Measurements from ENCODE around the gene ADNP2.

GRCh38 chr18:80188643-80189530 is 79.8 kb downstream of the ADNP2 start:
- no peak for TF ChIP-seq POLR2A (IDR thresholded peaks at IDR 0.05; ENCODE audit: extremely low read depth, insufficient read length)
- TF ChIP-seq CTCF (IDR thresholded peaks at IDR 0.05; ENCODE audit: low read depth, low read length), result no peak
- no peak for TF ChIP-seq MYC (IDR thresholded peaks at IDR 0.05; ENCODE audit: low read depth, low read length)

All from NB4 (cell line).